Activated naive CD4-positive, alpha-beta T cell treated with anti-CD3 and anti-CD28 coated beads for 36 hours (primary cell): ENCODE data around the gene SLC16A8. TPM values are rescaled to one million over a fixed set of nuclear protein-coding genes. Genes with fewer than 3 reads are reported as not detected.

Experiments used
- CTCF ChIA-PET: fragments of 350-600 bp; sonication (Branson Sonifier 250); formaldehyde crosslinking; loops from one replicate; lab custom pipeline; 2021; ENCODE audit warnings: antibody characterized with exemption; lab: Charles Lee
- DNase-seq: peaks from one replicate; pipeline ENCODE4 v3.0.0-alpha.2; 2020
- H3K27ac Mint-ChIP-seq: one replicate; pipeline ENCODE4 v1.8.0; 2021; ENCODE audit warnings: mild to moderate bottlenecking, mixed read lengths
- H3K27me3 Mint-ChIP-seq: one replicate; pipeline ENCODE4 v1.8.0; 2021; ENCODE audit warnings: low read depth, mixed read lengths
- H3K36me3 Mint-ChIP-seq: one replicate; pipeline ENCODE4 v1.8.0; 2021; ENCODE audit warnings: low read depth, mixed read lengths
- H3K4me1 Mint-ChIP-seq: one replicate; pipeline ENCODE4 v1.8.0; 2021; ENCODE audit warnings: low read depth, mixed read lengths
- H3K4me3 Mint-ChIP-seq: one replicate; pipeline ENCODE4 v1.8.0; 2021; ENCODE audit warnings: mild to moderate bottlenecking, moderate library complexity, mixed read lengths
- H3K9me3 Mint-ChIP-seq: one replicate; pipeline ENCODE4 v1.8.0; 2021; ENCODE audit warnings: mixed read lengths
- intact Hi-C: fragments of 100-400 bp; cut with micrococcal nuclease; formaldehyde crosslinking; loops from one replicate; pipeline ENCODE4 v1.15.1; 2023
- total RNA-seq, 2 experiments: library from RNA; stranded (reverse); gene quantifications; one replicate each; pipeline ENCODE4 v1.2.3, GENCODE V29; 2021

SLC16A8 gene
- total RNA-seq, 2 experiments from 2014 or later, result not detected

- CTCF ChIA-PET, result interaction anchor here (1.4 kb wide), 1 partner anchor 10 kb away, joined by 6 read pairs; no protein-coding TSS in a partner anchor
- DNase-seq, result no peak
These were observed 13.1 kb upstream of the SLC16A8 start for GRCh38 chr22:38097058-38097457.

GRCh38 chr22:38089474-38089851 lies 5.5 kb upstream of the SLC16A8 start:
- H3K9me3 Mint-ChIP-seq, result no peaks in the 10 kb centered on the region
- H3K4me3 Mint-ChIP-seq, result no peak overlapping the region
- CTCF ChIA-PET, result no interaction called here
- H3K27me3 Mint-ChIP-seq, result peaks cover 6% of the 10 kb centered on the region
- H3K27ac Mint-ChIP-seq, result no peak overlapping the region
- peaks cover 4% of the 10 kb centered on the region for H3K36me3 Mint-ChIP-seq
- DNase-seq, result no peak
- intact Hi-C loops, result no loop called here
- no peaks in the 10 kb centered on the region for H3K4me1 Mint-ChIP-seq

More at GRCh38 chr22:38097058-38097457, 13.1 kb upstream of the SLC16A8 start:
- no peak overlapping the region for H3K27ac Mint-ChIP-seq
- H3K9me3 Mint-ChIP-seq, result no peaks in the 10 kb centered on the region
- H3K36me3 Mint-ChIP-seq, result peaks cover 8% of the 10 kb centered on the region
- H3K4me3 Mint-ChIP-seq, result no peak overlapping the region
- no peaks in the 10 kb centered on the region for H3K4me1 Mint-ChIP-seq
- intact Hi-C loops, result no loop called here
- no peaks in the 10 kb centered on the region for H3K27me3 Mint-ChIP-seq

GRCh38 chr22:38088629-38089473 lies 4.9 kb upstream of the SLC16A8 start:
- intact Hi-C loops, result no loop called here
- no peaks in the 10 kb centered on the region for H3K9me3 Mint-ChIP-seq
- peaks cover under 1% of the 10 kb centered on the region for H3K36me3 Mint-ChIP-seq
- H3K27me3 Mint-ChIP-seq, result peaks cover 6% of the 10 kb centered on the region
- H3K27ac Mint-ChIP-seq, result no peak overlapping the region
- CTCF ChIA-PET, result no interaction called here
- no peak overlapping the region for H3K4me3 Mint-ChIP-seq
- DNase-seq, result no peak
- no peaks in the 10 kb centered on the region for H3K4me1 Mint-ChIP-seq

DNA sequence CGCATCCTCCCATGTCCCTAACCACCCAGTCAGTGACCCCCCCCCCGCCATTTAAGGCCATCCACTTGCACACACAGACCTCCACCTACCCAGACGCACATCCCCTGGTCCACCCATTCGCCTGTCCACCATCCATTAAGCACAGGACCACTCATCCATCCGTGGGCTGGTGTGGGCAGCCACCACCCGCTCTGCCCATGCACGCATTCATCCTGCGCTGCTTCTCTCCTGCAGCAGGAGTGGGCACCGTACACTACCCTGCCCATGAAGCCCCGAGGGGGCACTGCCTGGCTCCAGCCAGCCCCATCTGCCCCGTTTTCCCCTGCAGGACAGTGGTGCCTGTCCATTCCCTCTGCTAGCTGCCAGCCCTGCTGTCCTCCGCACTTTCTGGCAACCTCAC lies 3.9 kb upstream of the SLC16A8 start:
- no peaks in the 10 kb centered on the region for H3K4me1 Mint-ChIP-seq

GRCh38 chr22:38086942-38087341 lies 3.0 kb upstream of the SLC16A8 start:
- intact Hi-C loops, result no loop called here
- CTCF ChIA-PET, result no interaction called here
- no peak overlapping the region for H3K4me3 Mint-ChIP-seq
- H3K4me1 Mint-ChIP-seq, result no peaks in the 10 kb centered on the region
- H3K27ac Mint-ChIP-seq, result no peak overlapping the region
- no peak for DNase-seq
- H3K9me3 Mint-ChIP-seq, result no peaks in the 10 kb centered on the region
- peaks cover 8% of the 10 kb centered on the region for H3K27me3 Mint-ChIP-seq
- no peaks in the 10 kb centered on the region for H3K36me3 Mint-ChIP-seq

More for the DNA sequence above, 3.9 kb upstream of the SLC16A8 start:
- no peaks in the 10 kb centered on the region for H3K36me3 Mint-ChIP-seq
- no peak overlapping the region for H3K4me3 Mint-ChIP-seq
- no peak overlapping the region for H3K27ac Mint-ChIP-seq
- no peak for DNase-seq
- peaks cover 6% of the 10 kb centered on the region for H3K27me3 Mint-ChIP-seq
- CTCF ChIA-PET, result no interaction called here
- intact Hi-C loops, result no loop called here
- no peaks in the 10 kb centered on the region for H3K9me3 Mint-ChIP-seq

GRCh38 chr22:38086001-38086845 lies 2.2 kb upstream of the SLC16A8 start:
- H3K36me3 Mint-ChIP-seq, result no peaks in the 10 kb centered on the region
- intact Hi-C loops, result no loop called here
- H3K27me3 Mint-ChIP-seq, result peaks cover 11% of the 10 kb centered on the region
- no peak overlapping the region for H3K27ac Mint-ChIP-seq
- H3K9me3 Mint-ChIP-seq, result no peaks in the 10 kb centered on the region
- H3K4me3 Mint-ChIP-seq, result no peak overlapping the region
- DNase-seq, result no peak
- H3K4me1 Mint-ChIP-seq, result no peaks in the 10 kb centered on the region
- CTCF ChIA-PET, result no interaction called here

- no peak overlapping the region for H3K27ac Mint-ChIP-seq
- H3K27me3 Mint-ChIP-seq, result peaks cover 15% of the 10 kb centered on the region
- CTCF ChIA-PET, result interaction anchor here (0.7 to 1.5 kb wide), 2 partner anchors 15 to 33 kb away, joined by 4 to 6 read pairs; no protein-coding TSS in a partner anchor
- H3K4me3 Mint-ChIP-seq, result no peak overlapping the region
- intact Hi-C loops, result no loop called here
- H3K4me1 Mint-ChIP-seq, result no peaks in the 10 kb centered on the region
- no peak for DNase-seq
- H3K36me3 Mint-ChIP-seq, result no peaks in the 10 kb centered on the region
- no peaks in the 10 kb centered on the region for H3K9me3 Mint-ChIP-seq
These were observed 1.5 kb upstream of the SLC16A8 start for GRCh38 chr22:38085501-38085900.

- CTCF ChIA-PET, result interaction anchor here (0.7 to 1.5 kb wide), 2 partner anchors 15 to 33 kb away, joined by 4 to 6 read pairs; no protein-coding TSS in a partner anchor
- H3K27ac Mint-ChIP-seq, result no peak overlapping the region
- H3K27me3 Mint-ChIP-seq, result peaks cover 19% of the 10 kb centered on the region
- intact Hi-C loops, result no loop called here
- H3K36me3 Mint-ChIP-seq, result no peaks in the 10 kb centered on the region
- H3K4me3 Mint-ChIP-seq, result no peak overlapping the region
- no peaks in the 10 kb centered on the region for H3K4me1 Mint-ChIP-seq
- no peaks in the 10 kb centered on the region for H3K9me3 Mint-ChIP-seq
- no peak for DNase-seq
These were observed 1.1 kb upstream of the SLC16A8 start for GRCh38 chr22:38085056-38085455.

GRCh38 chr22:38082986-38083710 lies 836 bp downstream of the SLC16A8 start:
- no peak overlapping the region for H3K27ac Mint-ChIP-seq
- CTCF ChIA-PET, result no interaction called here
- no peak overlapping the region for H3K4me3 Mint-ChIP-seq
- no peaks in the 10 kb centered on the region for H3K4me1 Mint-ChIP-seq
- intact Hi-C loops, result no loop called here
- no peaks in the 10 kb centered on the region for H3K9me3 Mint-ChIP-seq
- H3K27me3 Mint-ChIP-seq, result peaks cover 20% of the 10 kb centered on the region
- no peak for DNase-seq
- no peaks in the 10 kb centered on the region for H3K36me3 Mint-ChIP-seq

GRCh38 chr22:38081941-38082828 lies 1.8 kb downstream of the SLC16A8 start:
- Mint-ChIP-seq H3K27me3 (peaks cover 19% of the 10 kb centered on the region), H3K27ac (no peak overlapping the region), H3K36me3 (no peaks in the 10 kb centered on the region), H3K4me3 (no peak overlapping the region), H3K4me1 (no peaks in the 10 kb centered on the region), H3K9me3 (no peaks in the 10 kb centered on the region)
- intact Hi-C loops, result no loop called here
- no peak for DNase-seq
- CTCF ChIA-PET, result no interaction called here

GRCh38 chr22:38081636-38081940 lies 2.4 kb downstream of the SLC16A8 start:
- CTCF ChIA-PET, result no interaction called here
- Mint-ChIP-seq H3K4me1 (no peaks in the 10 kb centered on the region), H3K36me3 (no peaks in the 10 kb centered on the region), H3K4me3 (no peak overlapping the region), H3K27ac (no peak overlapping the region), H3K27me3 (peaks cover 19% of the 10 kb centered on the region), H3K9me3 (no peaks in the 10 kb centered on the region)
- DNase-seq, result no peak
- intact Hi-C loops, result no loop called here
